CD14-positive monocyte (primary cell): ENCODE measurements around the gene PLXNB1. TPM values are rescaled to one million over a fixed set of nuclear protein-coding genes. Genes with fewer than 3 reads are reported as not detected.
A peak's percentile ranks its signal among the peaks of the same experiment; 100 is the strongest.

Experiments used
- DNase-seq, 3 donors: peaks; one replicate each; pipeline ENCODE4 v3.0.0-alpha.2; 2011 to 2022
- H2AFZ ChIP-seq: 2 replicates; pipeline ENCODE4 v1.6.0; 2012; ENCODE audit warnings: mild to moderate bottlenecking, low read depth, low read length, inconsistent platforms; ENCODE audit not compliant: insufficient read depth, poor library complexity, severe bottlenecking
- H3K27ac ChIP-seq, 2 donors: 1 replicate in 1 of 2; 2 replicates in 1 of 2; pipeline ENCODE4 v1.5.1; 2012 to 2013; ENCODE audit warnings: low read length in 2 of 2, control low read depth in 1 of 2, inconsistent platforms in 1 of 2, low read depth in 1 of 2, mild to moderate bottlenecking in 1 of 2
- H3K27me3 ChIP-seq, 2 donors: one replicate each; pipeline versions ENCODE4 v1.6.0 to v1.6.1; 2011 to 2013; ENCODE audit warnings: low read length in 2 of 2; ENCODE audit not compliant: control insufficient read depth in 2 of 2, insufficient read depth in 2 of 2
- H3K36me3 ChIP-seq, 2 donors: replicated peaks in 1 of 2; 1 replicate in 1 of 2; 2 replicates in 1 of 2; pipeline versions ENCODE4 v1.5.1 to v1.6.1; 2012 to 2013; ENCODE audit warnings: low read length in 2 of 2, control low read depth in 1 of 2, inconsistent platforms in 1 of 2, mild to moderate bottlenecking in 1 of 2; ENCODE audit not compliant: insufficient read depth in 2 of 2, control insufficient read depth in 1 of 2
- H3K4me1 ChIP-seq, 2 donors: 1 replicate in 1 of 2; 2 replicates in 1 of 2; pipeline versions ENCODE4 v1.5.1 to v1.6.1; 2012 to 2013; ENCODE audit warnings: low read length in 2 of 2, control low read depth in 1 of 2, inconsistent platforms in 1 of 2, mild to moderate bottlenecking in 1 of 2, moderate library complexity in 1 of 2; ENCODE audit not compliant: insufficient read depth in 2 of 2, control insufficient read depth in 1 of 2
- H3K4me2 ChIP-seq: replicated peaks from 2 replicates; pipeline ENCODE3; 2012; ENCODE audit warnings: low read length, moderate library complexity, mild to moderate bottlenecking; ENCODE audit not compliant: poor library complexity, severe bottlenecking; ENCODE audit errors: extremely low read depth
- H3K4me3 ChIP-seq, 3 experiments: fragments of 200-600 bp in 1 of 3; sonication (generic) in 1 of 3; replicated peaks in 1 of 3; 1 replicate in 2 of 3; 2 replicates in 1 of 3; pipeline ENCODE4 v1.5.1; 2011 to 2013; ENCODE audit warnings: low read length in 3 of 3, mild to moderate bottlenecking in 3 of 3, control low read depth in 2 of 3, low read depth in 2 of 3, inconsistent platforms in 1 of 3, moderate library complexity in 1 of 3
- H3K79me2 ChIP-seq: 2 replicates; pipeline ENCODE4 v1.6.0; 2012; ENCODE audit warnings: mild to moderate bottlenecking, control low read depth, inconsistent platforms, low read length, moderate library complexity; ENCODE audit not compliant: insufficient read depth
- H3K9ac ChIP-seq: 2 replicates; pipeline ENCODE4 v1.6.0; 2017; ENCODE audit warnings: low read length, mild to moderate bottlenecking; ENCODE audit not compliant: insufficient read depth, poor library complexity, severe bottlenecking
- H3K9me3 ChIP-seq, 2 donors: replicated peaks in 1 of 2; 1 replicate in 1 of 2; 2 replicates in 1 of 2; pipeline versions ENCODE4 v1.5.1 to v1.6.1; 2012 to 2013; ENCODE audit warnings: low read length in 2 of 2, control low read depth in 1 of 2; ENCODE audit not compliant: control insufficient read depth in 1 of 2, insufficient read depth in 1 of 2
- H4K20me1 ChIP-seq: 2 replicates; pipeline ENCODE4 v1.6.0; 2012; ENCODE audit warnings: mild to moderate bottlenecking, low read length, control low read depth, moderate library complexity; ENCODE audit not compliant: insufficient read depth
- H3K27ac Mint-ChIP-seq, 7 donors: one replicate each; pipeline ENCODE4 v1.8.0; 2020; ENCODE audit warnings: mild to moderate bottlenecking in 7 of 7, mixed read lengths in 7 of 7, moderate library complexity in 6 of 7, inconsistent platforms in 2 of 7
- H3K27me3 Mint-ChIP-seq, 3 donors: one replicate each; pipeline ENCODE4 v1.8.0; 2021 to 2022; ENCODE audit warnings: low read depth in 3 of 3, mild to moderate bottlenecking in 3 of 3, mixed read lengths in 3 of 3, moderate library complexity in 3 of 3, inconsistent platforms in 1 of 3
- H3K36me3 Mint-ChIP-seq, 2 donors: one replicate each; pipeline ENCODE4 v1.8.0; 2020; ENCODE audit warnings: mixed read lengths in 2 of 2, inconsistent platforms in 1 of 2, mild to moderate bottlenecking in 1 of 2
- H3K4me1 Mint-ChIP-seq: one replicate; pipeline ENCODE4 v1.8.0; 2020; ENCODE audit warnings: mild to moderate bottlenecking, mixed read lengths
- H3K4me3 Mint-ChIP-seq, 2 donors: one replicate each; pipeline ENCODE4 v1.8.0; 2020; ENCODE audit warnings: mild to moderate bottlenecking in 2 of 2, mixed read lengths in 2 of 2, moderate library complexity in 1 of 2
- H3K9me3 Mint-ChIP-seq, 7 donors: one replicate each; pipeline ENCODE4 v1.8.0; 2020 to 2022; ENCODE audit warnings: mixed read lengths in 7 of 7, mild to moderate bottlenecking in 6 of 7, moderate library complexity in 6 of 7, inconsistent platforms in 2 of 7
- WGBS: methylation state at CpG from one replicate; pipeline ENCODE4 v1.1.5; 2013; ENCODE audit warnings: missing lambda C conversion rate; ENCODE audit not compliant: insufficient coverage; 5-methylcytosine and 5-hydroxymethylcytosine counted together
- intact Hi-C, 2 donors: fragments of 100-400 bp; cut with micrococcal nuclease; formaldehyde crosslinking; loops; one replicate each; pipeline versions ENCODE4 v1.15.0 to v1.15.1; 2023
- polyA plus RNA-seq, 3 donors: library from polyadenylated mRNA; depleted of rRNA in 1 of 3; unstranded in 2 of 3; stranded (reverse) in 1 of 3; fragments of 300-500 nt in 2 of 3; fragments of >200 nt in 1 of 3; fragmentation: Illumina TruSeq in 2 of 3; gene quantifications; 1 replicate in 2 of 3; 2 replicates in 1 of 3; pipeline ENCODE4 v1.2.3, GENCODE V29; 2012 to 2021
- TF ChIP-seq, protein P1 (sequence below): fragments of 200-600 bp; IDR thresholded peaks from one replicate; pipeline ENCODE4 v1.8.0; 2022; ENCODE audit warnings: antibody characterized with exemption, mild to moderate bottlenecking

Gene PLXNB1
- polyA plus RNA-seq, 3 donors = 0.14 to 4.3 TPM; not detected in 1

GRCh38 chr3:48400824-48401433, 29.0 kb downstream of the PLXNB1 start:
- peaks cover 0 to 4% (median 0%) of the 10 kb centered on the region in 3 donors for H3K27me3 Mint-ChIP-seq
- H3K4me3 ChIP-seq = no peak overlapping the region
- no peaks in the 10 kb centered on the region for H3K36me3 ChIP-seq
- H4K20me1 ChIP-seq = no peaks in the 10 kb centered on the region
- peaks cover 18% of the 10 kb centered on the region for H3K4me1 Mint-ChIP-seq
- H2AFZ ChIP-seq = no peak overlapping the region
- H3K36me3 Mint-ChIP-seq = no peaks in the 10 kb centered on the region
- H3K27ac ChIP-seq = no peak overlapping the region
- H3K79me2 ChIP-seq = no peaks in the 10 kb centered on the region
- TF ChIP-seq, protein P1, sequence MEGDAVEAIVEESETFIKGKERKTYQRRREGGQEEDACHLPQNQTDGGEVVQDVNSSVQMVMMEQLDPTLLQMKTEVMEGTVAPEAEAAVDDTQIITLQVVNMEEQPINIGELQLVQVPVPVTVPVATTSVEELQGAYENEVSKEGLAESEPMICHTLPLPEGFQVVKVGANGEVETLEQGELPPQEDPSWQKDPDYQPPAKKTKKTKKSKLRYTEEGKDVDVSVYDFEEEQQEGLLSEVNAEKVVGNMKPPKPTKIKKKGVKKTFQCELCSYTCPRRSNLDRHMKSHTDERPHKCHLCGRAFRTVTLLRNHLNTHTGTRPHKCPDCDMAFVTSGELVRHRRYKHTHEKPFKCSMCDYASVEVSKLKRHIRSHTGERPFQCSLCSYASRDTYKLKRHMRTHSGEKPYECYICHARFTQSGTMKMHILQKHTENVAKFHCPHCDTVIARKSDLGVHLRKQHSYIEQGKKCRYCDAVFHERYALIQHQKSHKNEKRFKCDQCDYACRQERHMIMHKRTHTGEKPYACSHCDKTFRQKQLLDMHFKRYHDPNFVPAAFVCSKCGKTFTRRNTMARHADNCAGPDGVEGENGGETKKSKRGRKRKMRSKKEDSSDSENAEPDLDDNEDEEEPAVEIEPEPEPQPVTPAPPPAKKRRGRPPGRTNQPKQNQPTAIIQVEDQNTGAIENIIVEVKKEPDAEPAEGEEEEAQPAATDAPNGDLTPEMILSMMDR = peak; percentile 82
- peaks cover 11 to 14% of the 10 kb centered on the region in 2 donors for H3K4me1 ChIP-seq
- H3K27me3 ChIP-seq = no peaks in the 10 kb centered on the region
- 70% methylated on average over 1 of the region's 6 CpGs for WGBS
- no peaks in the 10 kb centered on the region for H3K9me3 ChIP-seq
- intact Hi-C loops = loop anchor here (1.0 to 5.0 kb wide), 3 partner anchors 35 to 286 kb away; partner anchors contain the start of gene NCKIPSD (in 2 of the 2)
- H3K4me2 ChIP-seq = no peak overlapping the region
- peak; percentile 53 to 73 (median 65) for DNase-seq
- no peak overlapping the region for H3K9ac ChIP-seq
- H3K9me3 Mint-ChIP-seq = no peaks in the 10 kb centered on the region
- no peak overlapping the region for H3K4me3 Mint-ChIP-seq
- H3K27ac Mint-ChIP-seq = no peak overlapping the region

DNA sequence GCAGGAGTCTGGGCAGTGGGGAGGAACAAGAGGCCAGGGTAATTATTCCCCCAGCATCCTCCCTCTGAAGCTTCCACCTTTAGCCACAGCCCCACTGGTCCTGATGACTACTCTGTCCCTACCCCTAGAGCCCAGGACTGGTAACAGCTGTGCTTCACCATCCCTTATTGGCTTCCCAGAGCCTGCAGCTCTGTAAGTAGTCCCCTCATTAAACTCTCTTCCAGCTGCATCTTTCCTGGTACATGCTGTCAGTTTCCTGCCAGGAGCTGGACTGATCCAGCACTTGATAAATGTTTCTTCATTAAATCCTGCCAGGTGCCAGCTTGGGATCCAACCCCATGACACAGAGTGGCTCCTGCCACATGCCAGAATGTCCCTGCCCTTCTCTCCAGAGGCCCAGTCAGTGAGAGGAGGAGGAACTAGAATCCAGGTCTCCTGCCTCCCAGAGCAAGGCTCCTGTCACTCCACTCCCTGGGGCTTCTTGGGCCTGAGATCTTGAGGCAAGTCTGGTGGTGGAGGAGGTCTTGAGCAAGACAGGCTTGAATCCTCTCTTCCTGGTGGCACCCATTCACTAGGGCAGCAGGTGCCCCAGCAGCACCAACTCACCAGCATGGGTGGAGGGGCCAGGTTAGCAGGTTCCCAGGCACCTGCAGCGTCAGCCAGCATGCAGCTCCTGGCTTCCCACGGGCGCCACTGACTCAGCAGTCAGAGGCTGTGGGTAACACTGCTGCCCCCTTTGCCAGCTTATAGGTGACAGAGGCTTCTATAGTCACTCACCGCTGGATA, 30.3 kb downstream of the PLXNB1 start:
- no peak overlapping the region for H3K9ac ChIP-seq

More for the DNA sequence above, 30.3 kb downstream of the PLXNB1 start:
- peaks cover 0 to 7% (median 2%) of the 10 kb centered on the region in 3 donors for H3K27me3 Mint-ChIP-seq
- TF ChIP-seq, protein P1 = no peak
- no peak overlapping the region for H3K27ac Mint-ChIP-seq
- Histone ChIP-seq H3K9me3 (no peaks in the 10 kb centered on the region), H3K4me2 (no peak overlapping the region), H3K27ac (no peak overlapping the region), H3K36me3 (no peaks in the 10 kb centered on the region), H3K4me3 (no peak overlapping the region), H3K27me3 (no peaks in the 10 kb centered on the region), H2AFZ (peak overlapping the region; percentile 46), H3K4me1 (peaks cover 11 to 14% of the 10 kb centered on the region in 2 donors), H3K79me2 (no peaks in the 10 kb centered on the region), H4K20me1 (no peaks in the 10 kb centered on the region)
- no peaks in the 10 kb centered on the region for H3K36me3 Mint-ChIP-seq
- H3K4me1 Mint-ChIP-seq = peaks cover 20% of the 10 kb centered on the region
- intact Hi-C loops = loop anchor here (5.0 kb wide), 2 partner anchors 38 to 288 kb away; partner anchors contain the start of gene NCKIPSD (in 2 of the 2)
- DNase-seq = no peak
- no peaks in the 10 kb centered on the region for H3K9me3 Mint-ChIP-seq
- H3K4me3 Mint-ChIP-seq = no peak overlapping the region
- 27% methylated on average over 3 of the region's 4 CpGs for WGBS
